IMR-90 (cell line): Measurements from ENCODE around the gene DYNLT5. TPM values are rescaled to one million over a fixed set of nuclear protein-coding genes. Genes with fewer than 3 reads are reported as not detected.

ENCODE experiments used
- ATAC-seq: fragments of 200-7000 bp; cut with Tn5 transposase; 2 replicates; pipeline ENCODE4 v1.9.1; 2020; ENCODE audit warnings: low read depth, mild to moderate bottlenecking, moderate library complexity
- BruUV-seq: library from RNA; stranded (reverse); fragments of 400-500 nt; replicated peaks from 2 replicates; lab custom pipeline; 2021; lab: Mats Ljungman, UMichigan
- CTCF ChIA-PET: fragments of 300-600 bp; formaldehyde crosslinking; extraction: SDS; loops from one replicate; lab custom pipeline; 2021; ENCODE audit warnings: antibody characterized with exemption; lab: Yijun Ruan, JAX
- POLR2A ChIA-PET: fragments of 300-600 bp; sonication (Branson Sonifier 250); formaldehyde crosslinking; loops from one replicate; lab custom pipeline; 2022; ENCODE audit warnings: antibody characterized with exemption; ENCODE audit not compliant: unreplicated experiment; lab: Charles Lee
- DNase-seq: peaks from one replicate; pipeline ENCODE4 v3.0.0; 2013
- H2AFZ ChIP-seq: replicated peaks from 2 replicates; pipeline ENCODE3; 2013; ENCODE audit warnings: low read length, mild to moderate bottlenecking; ENCODE audit not compliant: poor library complexity
- H2AK5ac ChIP-seq: 2 replicates; pipeline ENCODE4 v1.6.1; 2013; ENCODE audit warnings: low read depth, low read length, inconsistent platforms
- H2AK9ac ChIP-seq: replicated peaks from 2 replicates; pipeline ENCODE3; 2013; ENCODE audit warnings: mild to moderate bottlenecking, low read depth, low read length, moderate library complexity; ENCODE audit not compliant: poor library complexity
- H2BK120ac ChIP-seq: 2 replicates; pipeline ENCODE4 v1.6.1; 2013; ENCODE audit warnings: low read depth, low read length, inconsistent platforms
- H2BK15ac ChIP-seq: 3 replicates; pipeline ENCODE4 v1.6.1; 2013; ENCODE audit warnings: low read depth, low read length, inconsistent platforms
- H2BK20ac ChIP-seq: 2 replicates; pipeline ENCODE4 v1.6.1; 2013; ENCODE audit warnings: low read depth, mild to moderate bottlenecking, inconsistent platforms, low read length, moderate library complexity
- H2BK5ac ChIP-seq: 2 replicates; pipeline ENCODE4 v1.6.1; 2013; ENCODE audit warnings: mild to moderate bottlenecking, low read depth, low read length, inconsistent platforms; ENCODE audit not compliant: poor library complexity, severe bottlenecking
- H3K14ac ChIP-seq: replicated peaks from 2 replicates; pipeline ENCODE4 v1.6.1; 2013; ENCODE audit warnings: low read depth, low read length, inconsistent platforms
- H3K18ac ChIP-seq: 2 replicates; pipeline ENCODE4 v1.6.1; 2013; ENCODE audit warnings: low read depth, low read length, control low read depth
- H3K23ac ChIP-seq: 2 replicates; pipeline ENCODE4 v1.6.1; 2013; ENCODE audit warnings: low read depth, low read length, inconsistent platforms
- H3K27ac ChIP-seq: 2 replicates; pipeline ENCODE4 v1.5.1; 2013; ENCODE audit warnings: mild to moderate bottlenecking, control low read depth, low read length; ENCODE audit not compliant: insufficient read depth
- H3K27me3 ChIP-seq: 2 replicates; pipeline ENCODE4 v1.6.1; 2013; ENCODE audit warnings: low read length; ENCODE audit not compliant: control insufficient read depth, insufficient read depth
- H3K36me3 ChIP-seq: 2 replicates; pipeline ENCODE4 v1.6.1; 2013; ENCODE audit warnings: low read length, mixed read lengths; ENCODE audit not compliant: control insufficient read depth, insufficient read depth
- H3K4ac ChIP-seq: 2 replicates; pipeline ENCODE4 v1.6.1; 2013; ENCODE audit warnings: low read depth, low read length, inconsistent platforms
- H3K4me1 ChIP-seq: 2 replicates; pipeline ENCODE4 v1.6.1; 2013; ENCODE audit warnings: low read length, mixed read lengths; ENCODE audit not compliant: control insufficient read depth, insufficient read depth
- H3K4me2 ChIP-seq: 2 replicates; pipeline ENCODE4 v1.6.1; 2013; ENCODE audit warnings: low read depth, mild to moderate bottlenecking, control low read depth, low read length, moderate library complexity
- H3K4me3 ChIP-seq: 2 replicates; pipeline ENCODE4 v1.5.1; 2013; ENCODE audit warnings: low read depth, mild to moderate bottlenecking, control low read depth, low read length, moderate library complexity; ENCODE audit not compliant: insufficient read depth
- H3K56ac ChIP-seq: 2 replicates; pipeline ENCODE4 v1.6.1; 2013; ENCODE audit warnings: low read length, inconsistent platforms; ENCODE audit not compliant: insufficient read depth; ENCODE audit errors: extremely low read depth
- H3K79me1 ChIP-seq, 2 experiments: 2 replicates each; pipeline ENCODE4 v1.6.1; 2013; ENCODE audit warnings: low read length in 2 of 2, inconsistent platforms in 1 of 2, low read depth in 1 of 2
- H3K9ac ChIP-seq: 2 replicates; pipeline ENCODE4 v1.6.1; 2013; ENCODE audit warnings: low read depth, low read length, control low read depth
- H3K9me1 ChIP-seq: 2 replicates; pipeline ENCODE4 v1.6.1; 2013; ENCODE audit warnings: low read length, inconsistent platforms; ENCODE audit not compliant: insufficient read depth
- H3K9me3 ChIP-seq: 2 replicates; pipeline ENCODE4 v1.6.1; 2013; ENCODE audit warnings: low read length; ENCODE audit not compliant: control insufficient read depth, insufficient read depth
- H4K20me1 ChIP-seq: 2 replicates; pipeline ENCODE4 v1.6.1; 2013; ENCODE audit warnings: low read length, inconsistent platforms; ENCODE audit not compliant: insufficient read depth
- H4K5ac ChIP-seq: 2 replicates; pipeline ENCODE4 v1.6.1; 2013; ENCODE audit warnings: mild to moderate bottlenecking, low read depth, low read length, control low read depth
- H4K8ac ChIP-seq, 2 experiments: 2 replicates each; pipeline ENCODE4 v1.6.1; 2013; ENCODE audit warnings: low read depth in 2 of 2, low read length in 2 of 2, control low read depth in 1 of 2, inconsistent platforms in 1 of 2
- H4K91ac ChIP-seq: 2 replicates; pipeline ENCODE4 v1.6.1; 2013; ENCODE audit warnings: low read depth, low read length, inconsistent platforms; ENCODE audit not compliant: insufficient read depth
- BHLHE40 ChIP-seq: fragments of 150-350 bp; IDR thresholded peaks from 2 replicates; pipeline ENCODE4 v1.6.1; 2016; ENCODE audit warnings: mild to moderate bottlenecking, low read depth, low read length
- CEBPB ChIP-seq: IDR thresholded peaks from 2 replicates; pipeline ENCODE4 v1.6.1; 2012; ENCODE audit warnings: low read depth, low read length, improper control_type of control experiment
- CHD1 ChIP-seq: IDR thresholded peaks from 2 replicates; pipeline ENCODE4 v1.6.1; 2012; ENCODE audit warnings: low read depth, low read length, improper control_type of control experiment
- FOS ChIP-seq: fragments of 150-350 bp; IDR thresholded peaks from 2 replicates; pipeline ENCODE4 v1.6.1; 2016; ENCODE audit warnings: low read depth, low read length
- MAFK ChIP-seq: IDR thresholded peaks from 2 replicates; pipeline ENCODE4 v1.6.1; 2012; ENCODE audit warnings: low read depth, low read length, improper control_type of control experiment
- MAZ ChIP-seq: IDR thresholded peaks from 2 replicates; pipeline ENCODE4 v1.6.1; 2012; ENCODE audit warnings: low read depth, mild to moderate bottlenecking, low read length, improper control_type of control experiment, moderate library complexity, borderline replicate concordance
- MXI1 ChIP-seq: IDR thresholded peaks from 2 replicates; pipeline ENCODE4 v1.6.1; 2012; ENCODE audit warnings: low read depth, mild to moderate bottlenecking, low read length, moderate library complexity, borderline replicate concordance
- NFE2L2 ChIP-seq: fragments of 150-350 bp; IDR thresholded peaks from 2 replicates; pipeline ENCODE4 v1.6.1; 2016; ENCODE audit warnings: low read depth, mild to moderate bottlenecking, low read length
- POLR2A ChIP-seq: IDR thresholded peaks from 2 replicates; pipeline ENCODE4 v1.6.1; 2012; ENCODE audit warnings: mild to moderate bottlenecking, low read depth, low read length
- RAD21 ChIP-seq: IDR thresholded peaks from 2 replicates; pipeline ENCODE4 v1.6.1; 2012; ENCODE audit warnings: low read length, improper control_type of control experiment
- RCOR1 ChIP-seq: IDR thresholded peaks from 2 replicates; pipeline ENCODE4 v1.6.1; 2012; ENCODE audit warnings: mild to moderate bottlenecking, low read length, improper control_type of control experiment; ENCODE audit not compliant: insufficient replicate concordance
- RFX5 ChIP-seq: IDR thresholded peaks from 2 replicates; pipeline ENCODE4 v1.8.0; 2012; ENCODE audit warnings: low read depth, mild to moderate bottlenecking, low read length, moderate library complexity
- SMC3 ChIP-seq: fragments of 150-350 bp; IDR thresholded peaks from 2 replicates; pipeline ENCODE4 v1.6.1; 2016; ENCODE audit warnings: low read depth, mild to moderate bottlenecking, antibody characterized with exemption, low read length, moderate library complexity
- WGBS, 2 experiments: methylation state at CpG; one replicate each; pipeline versions ENCODE4 v1.1.5 to v1.1.7; 2013; ENCODE audit warnings: missing lambda C conversion rate in 2 of 2; ENCODE audit not compliant: insufficient read length in 1 of 2; ENCODE audit errors: extremely low coverage in 2 of 2; 5-methylcytosine and 5-hydroxymethylcytosine counted together
- dilution Hi-C: fragments of 300-500 bp; cut with HindIII; formaldehyde crosslinking; loops from one replicate; pipeline ENCODE4 v1.14.3; 2018; ENCODE audit warnings: low sequenced_read_pairs; ENCODE audit not compliant: unreplicated experiment
- in situ Hi-C: fragments of 300-500 bp; cut with MboI; formaldehyde crosslinking; loops from 3 replicates; pipeline ENCODE4 v1.14.3; 2019; ENCODE audit warnings: low sequenced_read_pairs, inconsistent platforms, mixed read lengths
- intact Hi-C: fragments of 100-400 bp; cut with micrococcal nuclease; formaldehyde crosslinking; loops from 2 replicates; pipeline ENCODE4 v1.10.0; 2022
- polyA plus RNA-seq, 3 experiments: library from polyadenylated mRNA; depleted of rRNA; stranded (reverse); fragments of >200 nt; gene quantifications; 2 replicates each; pipeline ENCODE4 v1.2.3, GENCODE V29; 2012; ENCODE audit warnings: low replicate concordance in 1 of 3
- total RNA-seq: library from RNA; depleted of rRNA; stranded (reverse); fragments of >200 nt; gene quantifications from 2 replicates; pipeline ENCODE4 v1.2.3, GENCODE V29; 2012
- TF ChIP-seq, protein P1 (sequence below): fragments of 150-350 bp; IDR thresholded peaks from 2 replicates; pipeline ENCODE4 v1.6.1; 2016; ENCODE audit warnings: low read depth, mild to moderate bottlenecking, low read length, moderate library complexity, borderline replicate concordance
- TF ChIP-seq, protein P2 (sequence below): conservative IDR thresholded peaks from 2 replicates; pipeline ENCODE4 v1.5.1; 2012; ENCODE audit warnings: mild to moderate bottlenecking, low read depth, low read length, improper control_type of control experiment
- TF ChIP-seq, protein P3 (sequence below): fragments of 150-350 bp; IDR thresholded peaks from 2 replicates; pipeline ENCODE4 v1.6.1; 2017; ENCODE audit warnings: mild to moderate bottlenecking, antibody characterized with exemption, low read length, low read depth

DYNLT5 gene
- total and polyA plus RNA-seq, 2 of the 4 experiments (the other 2 are of a cell fraction) = 0.12 to 0.18 TPM

DNA sequence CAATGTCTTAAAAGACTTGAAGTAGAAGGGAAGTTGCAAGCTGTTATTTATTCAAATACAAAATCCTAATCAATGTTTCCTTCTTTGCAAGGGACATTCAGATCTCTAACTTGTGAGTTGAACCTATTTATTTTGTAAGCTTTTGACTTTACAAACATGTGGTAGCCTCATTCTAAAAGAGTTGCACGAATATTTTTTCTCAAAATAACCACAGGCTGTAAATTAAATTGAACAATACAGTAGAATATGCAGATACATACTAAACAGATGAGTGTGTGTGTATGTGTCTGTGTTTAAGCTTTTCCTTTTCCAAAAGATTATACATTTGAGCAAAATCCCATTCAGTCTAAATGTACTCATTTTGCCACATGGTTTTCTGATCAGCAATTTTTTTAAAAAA lies 4.8 kb upstream of the DYNLT5 start:
- Histone ChIP-seq H4K20me1 (no peaks in the 10 kb centered on the region; the same call in 1 of the 2 replicates), H3K18ac (no peak overlapping the region), H2BK5ac (no peak overlapping the region), H2BK120ac (no peak overlapping the region), H4K91ac (no peak overlapping the region), H3K79me1 (no peaks in the 10 kb centered on the region), H3K9me3 (no peaks in the 10 kb centered on the region), H2AFZ (no peak overlapping the region), H2BK15ac (no peak overlapping the region), H3K14ac (no peak overlapping the region), H2AK9ac (no peak overlapping the region), H3K9ac (no peak overlapping the region), H2BK20ac (no peak overlapping the region), H3K4ac (no peak overlapping the region), H3K4me2 (no peak overlapping the region), H3K27ac (no peak overlapping the region), H3K23ac (no peak overlapping the region), H3K4me1 (peaks cover 5% of the 10 kb centered on the region), H3K9me1 (peaks cover 4% of the 10 kb centered on the region; the same call in 1 of the 2 replicates), H3K56ac (no peak overlapping the region), H4K5ac (no peak overlapping the region), H3K27me3 (no peaks in the 10 kb centered on the region), H3K36me3 (peaks cover 4% of the 10 kb centered on the region), H2AK5ac (no peak overlapping the region), H4K8ac (no peak overlapping the region), H3K4me3 (no peak overlapping the region)
- dilution Hi-C loops = no loop called here
- no CpG with 5 or more reads among the region's 1 CpG for WGBS, 2 experiments
- BruUV-seq = no TSS peak
- intact Hi-C loops = no loop called here
- ATAC-seq (0 out of 2 replicates have a peak, but pooled peaks have one; percentile 5), DNase-seq (peak; percentile 44)
- in situ Hi-C loops = loop anchor here (25.0 kb wide), 1 partner anchor 485 kb away; no protein-coding TSS in a partner anchor
- CTCF ChIA-PET = interaction anchor here (0.6 kb wide), 2 partner anchors 243 to 779 kb away, joined by 3 read pairs; no protein-coding TSS in a partner anchor
- POLR2A ChIA-PET = interaction anchor here (0.6 kb wide), 2 partner anchors 30 to 85 kb away, joined by 3 to 4 read pairs; no protein-coding TSS in a partner anchor
- TF ChIP-seq RFX5 (no peak), MXI1 (no peak), SMC3 (no peak), FOS (no peak), POLR2A (no peak), CEBPB (no peak), BHLHE40 (no peak), CHD1 (no peak), RCOR1 (no peak), MAFK (no peak), RAD21 (no peak), NFE2L2 (no peak), MAZ (no peak)
- TF ChIP-seq, protein P1, sequence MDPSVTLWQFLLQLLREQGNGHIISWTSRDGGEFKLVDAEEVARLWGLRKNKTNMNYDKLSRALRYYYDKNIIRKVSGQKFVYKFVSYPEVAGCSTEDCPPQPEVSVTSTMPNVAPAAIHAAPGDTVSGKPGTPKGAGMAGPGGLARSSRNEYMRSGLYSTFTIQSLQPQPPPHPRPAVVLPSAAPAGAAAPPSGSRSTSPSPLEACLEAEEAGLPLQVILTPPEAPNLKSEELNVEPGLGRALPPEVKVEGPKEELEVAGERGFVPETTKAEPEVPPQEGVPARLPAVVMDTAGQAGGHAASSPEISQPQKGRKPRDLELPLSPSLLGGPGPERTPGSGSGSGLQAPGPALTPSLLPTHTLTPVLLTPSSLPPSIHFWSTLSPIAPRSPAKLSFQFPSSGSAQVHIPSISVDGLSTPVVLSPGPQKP = no peak
- TF ChIP-seq, protein P2, sequence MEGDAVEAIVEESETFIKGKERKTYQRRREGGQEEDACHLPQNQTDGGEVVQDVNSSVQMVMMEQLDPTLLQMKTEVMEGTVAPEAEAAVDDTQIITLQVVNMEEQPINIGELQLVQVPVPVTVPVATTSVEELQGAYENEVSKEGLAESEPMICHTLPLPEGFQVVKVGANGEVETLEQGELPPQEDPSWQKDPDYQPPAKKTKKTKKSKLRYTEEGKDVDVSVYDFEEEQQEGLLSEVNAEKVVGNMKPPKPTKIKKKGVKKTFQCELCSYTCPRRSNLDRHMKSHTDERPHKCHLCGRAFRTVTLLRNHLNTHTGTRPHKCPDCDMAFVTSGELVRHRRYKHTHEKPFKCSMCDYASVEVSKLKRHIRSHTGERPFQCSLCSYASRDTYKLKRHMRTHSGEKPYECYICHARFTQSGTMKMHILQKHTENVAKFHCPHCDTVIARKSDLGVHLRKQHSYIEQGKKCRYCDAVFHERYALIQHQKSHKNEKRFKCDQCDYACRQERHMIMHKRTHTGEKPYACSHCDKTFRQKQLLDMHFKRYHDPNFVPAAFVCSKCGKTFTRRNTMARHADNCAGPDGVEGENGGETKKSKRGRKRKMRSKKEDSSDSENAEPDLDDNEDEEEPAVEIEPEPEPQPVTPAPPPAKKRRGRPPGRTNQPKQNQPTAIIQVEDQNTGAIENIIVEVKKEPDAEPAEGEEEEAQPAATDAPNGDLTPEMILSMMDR = no peak
- TF ChIP-seq, protein P3, sequence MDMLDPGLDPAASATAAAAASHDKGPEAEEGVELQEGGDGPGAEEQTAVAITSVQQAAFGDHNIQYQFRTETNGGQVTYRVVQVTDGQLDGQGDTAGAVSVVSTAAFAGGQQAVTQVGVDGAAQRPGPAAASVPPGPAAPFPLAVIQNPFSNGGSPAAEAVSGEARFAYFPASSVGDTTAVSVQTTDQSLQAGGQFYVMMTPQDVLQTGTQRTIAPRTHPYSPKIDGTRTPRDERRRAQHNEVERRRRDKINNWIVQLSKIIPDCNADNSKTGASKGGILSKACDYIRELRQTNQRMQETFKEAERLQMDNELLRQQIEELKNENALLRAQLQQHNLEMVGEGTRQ = no peak
